GM18517 (cell line): ENCODE results near the gene TNS2.
"Not testable (repeated sequence)": the region's sequence is repeated elsewhere in the genome, so short reads cannot be mapped to it uniquely, and the experiment has no call there.

Experiments used
- ATAC-seq: cut with Tn5 transposase; IDR thresholded peaks from one replicate; pipeline ENCODE4 v1.9.1; 2021; ENCODE audit warnings: mild to moderate bottlenecking, moderate library complexity; ENCODE audit not compliant: unreplicated experiment

The TNS2 gene

GRCh38 chr12:53049571-53050318, at the start of gene TNS2:
Gene TNS2 (plus strand): TSS chr12:53050065. CDS start chr12:53050186, 121 bp downstream.
- no peak for ATAC-seq

GRCh38 chr12:53004178-53004577, 45.7 kb upstream of the TNS2 start:
- ATAC-seq, result no peak

- no peak for ATAC-seq
These were observed 45.3 kb upstream of the TNS2 start for GRCh38 chr12:53004582-53004981.

- ATAC-seq, result no peak
These were observed 44.5 kb upstream of the TNS2 start for GRCh38 chr12:53005215-53005985.

- ATAC-seq, result peak; percentile 93
These were observed 43.7 kb upstream of the TNS2 start, which contains the start of gene EIF4B for GRCh38 chr12:53005986-53006809. Gene EIF4B (plus strand): TSS chr12:53006456. CDS start chr12:53006484, 28 bp downstream.

- no peak for ATAC-seq
These were observed 43.0 kb upstream of the TNS2 start for GRCh38 chr12:53006810-53007309.

GRCh38 chr12:53007343-53007742, 42.5 kb upstream of the TNS2 start:
- ATAC-seq, result no peak

GRCh38 chr12:53008760-53009159, 41.1 kb upstream of the TNS2 start:
- not testable (repeated sequence) for ATAC-seq

- no peak for ATAC-seq
These were observed 38.9 kb upstream of the TNS2 start for GRCh38 chr12:53010955-53011354.

GRCh38 chr12:53011889-53012288, 38.0 kb upstream of the TNS2 start:
- ATAC-seq, result no peak

GRCh38 chr12:53012928-53013327, 36.9 kb upstream of the TNS2 start:
- no peak for ATAC-seq

- no peak for ATAC-seq
These were observed 35.2 kb upstream of the TNS2 start for GRCh38 chr12:53014709-53015108.

- no peak for ATAC-seq
These were observed 24.6 kb upstream of the TNS2 start for GRCh38 chr12:53025250-53025649.

- ATAC-seq, result not testable (repeated sequence)
These were observed 22.9 kb upstream of the TNS2 start for GRCh38 chr12:53027014-53027413.

GRCh38 chr12:53031616-53032015, 18.2 kb upstream of the TNS2 start:
- no peak for ATAC-seq

- ATAC-seq, result not testable (repeated sequence)
These were observed 16.0 kb upstream of the TNS2 start for GRCh38 chr12:53033832-53034231.

- ATAC-seq, result no peak
These were observed 15.4 kb upstream of the TNS2 start for GRCh38 chr12:53034459-53034858.

- no peak for ATAC-seq
These were observed 13.1 kb upstream of the TNS2 start for GRCh38 chr12:53036802-53037201.

- ATAC-seq, result no peak
These were observed 10.0 kb upstream of the TNS2 start for GRCh38 chr12:53039851-53040250.

GRCh38 chr12:53042607-53043454, 7.0 kb upstream of the TNS2 start:
- ATAC-seq, result no peak
